HepG2 (cell line): ENCODE results near the gene HYOU1. TPM values are rescaled to one million over a fixed set of nuclear protein-coding genes. Genes with fewer than 3 reads are reported as not detected.

ENCODE experiments used
- GATA4 ChIP-seq: sonication (generic); IDR thresholded peaks from 2 replicates; pipeline ENCODE4 v1.6.1; 2016; ENCODE audit warnings: antibody characterized with exemption, low read depth, borderline replicate concordance
- MTA1 ChIP-seq: sonication (generic); formaldehyde crosslinking; IDR thresholded peaks from 2 replicates; pipeline ENCODE4 v1.4.0; 2020; ENCODE audit warnings: missing genetic modification reagents, mild to moderate bottlenecking, borderline replicate concordance
- PTBP1 ChIP-seq: fragments of 200-400 bp; formaldehyde crosslinking; IDR thresholded peaks from 2 replicates; pipeline ENCODE4 v1.6.1; 2018; ENCODE audit warnings: low read length, low read depth; ENCODE audit not compliant: poor library complexity, severe bottlenecking
- SNAI1 ChIP-seq: sonication (generic); formaldehyde crosslinking; IDR thresholded peaks from 2 replicates; pipeline ENCODE4 v1.5.0; 2020; ENCODE audit warnings: mild to moderate bottlenecking, missing genetic modification reagents, borderline replicate concordance
- SP140L ChIP-seq: sonication (generic); formaldehyde crosslinking; IDR thresholded peaks from 2 replicates; pipeline ENCODE4 v1.4.0; 2020; ENCODE audit warnings: missing genetic modification reagents, borderline replicate concordance
- ZFP36L2 ChIP-seq: sonication (generic); formaldehyde crosslinking; IDR thresholded peaks from 2 replicates; pipeline ENCODE4 v1.4.0; 2020; ENCODE audit warnings: missing genetic modification reagents
- ZKSCAN5 ChIP-seq: sonication (generic); formaldehyde crosslinking; IDR thresholded peaks from 2 replicates; pipeline ENCODE4 v1.5.1; 2020; ENCODE audit warnings: mild to moderate bottlenecking, missing genetic modification reagents
- ZNF101 ChIP-seq: sonication (generic); formaldehyde crosslinking; IDR thresholded peaks from 2 replicates; pipeline ENCODE4 v1.4.0; 2020; ENCODE audit warnings: mild to moderate bottlenecking, low read depth, missing genetic modification reagents, borderline replicate concordance
- ZNF136 ChIP-seq: sonication (generic); formaldehyde crosslinking; IDR thresholded peaks from 2 replicates; pipeline ENCODE4 v1.8.1; 2022; ENCODE audit warnings: low read depth, mild to moderate bottlenecking, moderate library complexity, missing genetic modification reagents
- ZNF703 ChIP-seq: sonication (generic); formaldehyde crosslinking; IDR thresholded peaks from 2 replicates; pipeline ENCODE4 v1.5.1; 2020; ENCODE audit warnings: missing genetic modification reagents, mild to moderate bottlenecking, moderate library complexity, borderline replicate concordance
- ZNF781 ChIP-seq: sonication (generic); formaldehyde crosslinking; IDR thresholded peaks from 2 replicates; pipeline ENCODE4 v1.5.1; 2020; ENCODE audit warnings: borderline replicate concordance, mild to moderate bottlenecking, missing genetic modification reagents; ENCODE audit errors: not compliant biosample characterization
- polyA plus RNA-seq, 8 experiments: library from polyadenylated mRNA; depleted of rRNA in 3 of 8; stranded (reverse) in 7 of 8; unstranded in 1 of 8; fragments of >200 nt; fragmentation: Illumina TruSeq in 4 of 8; extraction: Trizol in 4 of 8; gene quantifications; 2 replicates each; pipeline versions ENCODE4 v1.2.1 to v1.2.3, GENCODE V29; 2011 to 2016; ENCODE audit warnings: low read depth in 4 of 8, missing spikeins in 1 of 8, mixed read lengths in 1 of 8; ENCODE audit not compliant: insufficient read depth in 1 of 8
- total RNA-seq, 5 experiments: library from RNA; depleted of rRNA; stranded (reverse); fragments of >200 nt; fragmentation: Illumina TruSeq; extraction: Trizol; gene quantifications; 2 replicates each; pipeline ENCODE4 v1.2.3, GENCODE V29; 2016; ENCODE audit warnings: low read depth in 1 of 5
- TF ChIP-seq, protein P1 (sequence below): sonication (generic); formaldehyde crosslinking; IDR thresholded peaks from 2 replicates; pipeline ENCODE4 v1.4.0; 2020; ENCODE audit warnings: missing genetic modification reagents
- TF ChIP-seq, protein P2 (sequence below): sonication (generic); formaldehyde crosslinking; IDR thresholded peaks from 2 replicates; pipeline ENCODE4 v1.4.0; 2020; ENCODE audit warnings: missing genetic modification reagents
- TF ChIP-seq, protein P3 (sequence below): sonication (generic); formaldehyde crosslinking; IDR thresholded peaks from 2 replicates; pipeline ENCODE4 v1.4.0; 2020; ENCODE audit warnings: mild to moderate bottlenecking, missing genetic modification reagents
- TF ChIP-seq, protein P4 (sequence below): sonication (generic); formaldehyde crosslinking; IDR thresholded peaks from 2 replicates; pipeline ENCODE4 v1.5.1; 2020; ENCODE audit warnings: mild to moderate bottlenecking, missing genetic modification reagents, borderline replicate concordance
- TF ChIP-seq, protein P5 (sequence below): IDR thresholded peaks from 2 replicates; pipeline ENCODE4 v1.6.1; 2018; ENCODE audit warnings: missing genetic modification reagents

HYOU1 gene
- total and polyA plus RNA-seq, 2 of the 13 experiments (the other 11 are each of a cell fraction or from before 2014, with no cell fraction given) = 127 to 155 TPM

DNA sequence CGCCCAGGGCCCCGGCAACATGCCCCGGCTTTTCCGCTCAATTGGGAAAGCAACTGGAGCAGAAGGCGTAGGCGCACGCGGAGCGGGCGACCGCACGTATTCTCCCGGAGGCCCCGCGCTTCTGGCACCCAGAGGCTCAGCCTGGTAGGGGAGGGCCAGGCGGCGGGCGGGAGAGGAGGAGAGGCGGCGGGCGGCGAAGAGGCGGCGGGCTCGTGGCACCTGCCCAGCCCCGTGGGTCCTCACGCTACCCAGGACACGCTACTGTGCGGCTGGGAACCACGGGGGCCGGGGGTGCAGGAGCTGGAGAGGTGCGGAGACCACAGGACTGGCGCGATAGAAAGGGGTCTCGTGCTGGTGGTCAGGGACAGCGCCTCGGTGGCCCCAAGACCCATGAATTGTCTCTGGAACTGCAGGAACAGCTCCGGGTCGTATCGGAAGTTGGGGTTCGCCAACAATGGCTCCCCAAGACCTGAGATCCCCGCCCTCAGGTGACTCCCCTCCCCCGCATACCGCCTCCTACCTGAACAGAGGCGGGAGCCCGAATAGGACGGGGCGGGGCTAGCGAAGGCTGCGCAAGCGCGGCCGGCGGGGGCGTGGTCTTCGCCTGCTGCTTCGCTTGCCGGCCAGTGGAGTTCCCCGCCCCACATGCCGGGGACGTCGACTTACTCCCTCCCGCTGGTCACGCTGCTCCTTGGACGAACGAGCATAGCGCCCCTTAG, 26.5 kb downstream of the HYOU1 start, which contains the start of gene SLC37A4 (continued):
- TF ChIP-seq, protein P1, sequence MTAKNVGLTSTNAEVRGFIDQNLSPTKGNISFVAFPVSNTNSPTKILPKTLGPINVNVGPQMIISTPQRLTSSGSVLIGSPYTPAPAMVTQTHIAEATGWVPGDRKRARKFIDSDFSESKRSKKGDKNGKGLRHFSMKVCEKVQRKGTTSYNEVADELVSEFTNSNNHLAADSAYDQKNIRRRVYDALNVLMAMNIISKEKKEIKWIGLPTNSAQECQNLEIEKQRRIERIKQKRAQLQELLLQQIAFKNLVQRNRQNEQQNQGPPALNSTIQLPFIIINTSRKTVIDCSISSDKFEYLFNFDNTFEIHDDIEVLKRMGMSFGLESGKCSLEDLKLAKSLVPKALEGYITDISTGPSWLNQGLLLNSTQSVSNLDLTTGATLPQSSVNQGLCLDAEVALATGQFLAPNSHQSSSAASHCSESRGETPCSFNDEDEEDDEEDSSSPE (CRISPR knock-in tag) = peak; percentile 97
- TF ChIP-seq, protein P2, sequence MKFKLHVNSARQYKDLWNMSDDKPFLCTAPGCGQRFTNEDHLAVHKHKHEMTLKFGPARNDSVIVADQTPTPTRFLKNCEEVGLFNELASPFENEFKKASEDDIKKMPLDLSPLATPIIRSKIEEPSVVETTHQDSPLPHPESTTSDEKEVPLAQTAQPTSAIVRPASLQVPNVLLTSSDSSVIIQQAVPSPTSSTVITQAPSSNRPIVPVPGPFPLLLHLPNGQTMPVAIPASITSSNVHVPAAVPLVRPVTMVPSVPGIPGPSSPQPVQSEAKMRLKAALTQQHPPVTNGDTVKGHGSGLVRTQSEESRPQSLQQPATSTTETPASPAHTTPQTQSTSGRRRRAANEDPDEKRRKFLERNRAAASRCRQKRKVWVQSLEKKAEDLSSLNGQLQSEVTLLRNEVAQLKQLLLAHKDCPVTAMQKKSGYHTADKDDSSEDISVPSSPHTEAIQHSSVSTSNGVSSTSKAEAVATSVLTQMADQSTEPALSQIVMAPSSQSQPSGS (CRISPR knock-in tag) = peak; percentile 75
- TF ChIP-seq, protein P3, sequence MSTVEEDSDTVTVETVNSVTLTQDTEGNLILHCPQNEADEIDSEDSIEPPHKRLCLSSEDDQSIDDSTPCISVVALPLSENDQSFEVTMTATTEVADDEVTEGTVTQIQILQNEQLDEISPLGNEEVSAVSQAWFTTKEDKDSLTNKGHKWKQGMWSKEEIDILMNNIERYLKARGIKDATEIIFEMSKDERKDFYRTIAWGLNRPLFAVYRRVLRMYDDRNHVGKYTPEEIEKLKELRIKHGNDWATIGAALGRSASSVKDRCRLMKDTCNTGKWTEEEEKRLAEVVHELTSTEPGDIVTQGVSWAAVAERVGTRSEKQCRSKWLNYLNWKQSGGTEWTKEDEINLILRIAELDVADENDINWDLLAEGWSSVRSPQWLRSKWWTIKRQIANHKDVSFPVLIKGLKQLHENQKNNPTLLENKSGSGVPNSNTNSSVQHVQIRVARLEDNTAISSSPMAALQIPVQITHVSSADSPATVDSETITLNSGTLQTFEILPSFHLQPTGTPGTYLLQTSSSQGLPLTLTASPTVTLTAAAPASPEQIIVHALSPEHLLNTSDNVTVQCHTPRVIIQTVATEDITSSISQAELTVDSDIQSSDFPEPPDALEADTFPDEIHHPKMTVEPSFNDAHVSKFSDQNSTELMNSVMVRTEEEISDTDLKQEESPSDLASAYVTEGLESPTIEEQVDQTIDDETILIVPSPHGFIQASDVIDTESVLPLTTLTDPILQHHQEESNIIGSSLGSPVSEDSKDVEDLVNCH (CRISPR knock-in tag) = no peak; the same call in 1 of the 2 replicates
- TF ChIP-seq MTA1 = no peak
- TF ChIP-seq SP140L (CRISPR knock-in tag) = peak; percentile 59; the same call in 1 of the 2 replicates
- TF ChIP-seq ZKSCAN5 (CRISPR knock-in tag) = no peak
- TF ChIP-seq SNAI1 (CRISPR knock-in tag) = no peak
- TF ChIP-seq ZNF136 (CRISPR knock-in tag) = no peak
- no peak for TF ChIP-seq ZFP36L2 (CRISPR knock-in tag)
- TF ChIP-seq GATA4 = peak; percentile 65
- no peak for TF ChIP-seq PTBP1
- 0 out of 2 replicates have a peak, but pooled peaks have one; percentile 22 for TF ChIP-seq ZNF101
- TF ChIP-seq, protein P4, sequence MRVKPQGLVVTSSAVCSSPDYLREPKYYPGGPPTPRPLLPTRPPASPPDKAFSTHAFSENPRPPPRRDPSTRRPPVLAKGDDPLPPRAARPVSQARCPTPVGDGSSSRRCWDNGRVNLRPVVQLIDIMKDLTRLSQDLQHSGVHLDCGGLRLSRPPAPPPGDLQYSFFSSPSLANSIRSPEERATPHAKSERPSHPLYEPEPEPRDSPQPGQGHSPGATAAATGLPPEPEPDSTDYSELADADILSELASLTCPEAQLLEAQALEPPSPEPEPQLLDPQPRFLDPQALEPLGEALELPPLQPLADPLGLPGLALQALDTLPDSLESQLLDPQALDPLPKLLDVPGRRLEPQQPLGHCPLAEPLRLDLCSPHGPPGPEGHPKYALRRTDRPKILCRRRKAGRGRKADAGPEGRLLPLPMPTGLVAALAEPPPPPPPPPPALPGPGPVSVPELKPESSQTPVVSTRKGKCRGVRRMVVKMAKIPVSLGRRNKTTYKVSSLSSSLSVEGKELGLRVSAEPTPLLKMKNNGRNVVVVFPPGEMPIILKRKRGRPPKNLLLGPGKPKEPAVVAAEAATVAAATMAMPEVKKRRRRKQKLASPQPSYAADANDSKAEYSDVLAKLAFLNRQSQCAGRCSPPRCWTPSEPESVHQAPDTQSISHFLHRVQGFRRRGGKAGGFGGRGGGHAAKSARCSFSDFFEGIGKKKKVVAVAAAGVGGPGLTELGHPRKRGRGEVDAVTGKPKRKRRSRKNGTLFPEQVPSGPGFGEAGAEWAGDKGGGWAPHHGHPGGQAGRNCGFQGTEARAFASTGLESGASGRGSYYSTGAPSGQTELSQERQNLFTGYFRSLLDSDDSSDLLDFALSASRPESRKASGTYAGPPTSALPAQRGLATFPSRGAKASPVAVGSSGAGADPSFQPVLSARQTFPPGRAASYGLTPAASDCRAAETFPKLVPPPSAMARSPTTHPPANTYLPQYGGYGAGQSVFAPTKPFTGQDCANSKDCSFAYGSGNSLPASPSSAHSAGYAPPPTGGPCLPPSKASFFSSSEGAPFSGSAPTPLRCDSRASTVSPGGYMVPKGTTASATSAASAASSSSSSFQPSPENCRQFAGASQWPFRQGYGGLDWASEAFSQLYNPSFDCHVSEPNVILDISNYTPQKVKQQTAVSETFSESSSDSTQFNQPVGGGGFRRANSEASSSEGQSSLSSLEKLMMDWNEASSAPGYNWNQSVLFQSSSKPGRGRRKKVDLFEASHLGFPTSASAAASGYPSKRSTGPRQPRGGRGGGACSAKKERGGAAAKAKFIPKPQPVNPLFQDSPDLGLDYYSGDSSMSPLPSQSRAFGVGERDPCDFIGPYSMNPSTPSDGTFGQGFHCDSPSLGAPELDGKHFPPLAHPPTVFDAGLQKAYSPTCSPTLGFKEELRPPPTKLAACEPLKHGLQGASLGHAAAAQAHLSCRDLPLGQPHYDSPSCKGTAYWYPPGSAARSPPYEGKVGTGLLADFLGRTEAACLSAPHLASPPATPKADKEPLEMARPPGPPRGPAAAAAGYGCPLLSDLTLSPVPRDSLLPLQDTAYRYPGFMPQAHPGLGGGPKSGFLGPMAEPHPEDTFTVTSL (CRISPR knock-in tag) = no peak
- TF ChIP-seq ZNF703 (CRISPR knock-in tag) = no peak
- TF ChIP-seq, protein P5, sequence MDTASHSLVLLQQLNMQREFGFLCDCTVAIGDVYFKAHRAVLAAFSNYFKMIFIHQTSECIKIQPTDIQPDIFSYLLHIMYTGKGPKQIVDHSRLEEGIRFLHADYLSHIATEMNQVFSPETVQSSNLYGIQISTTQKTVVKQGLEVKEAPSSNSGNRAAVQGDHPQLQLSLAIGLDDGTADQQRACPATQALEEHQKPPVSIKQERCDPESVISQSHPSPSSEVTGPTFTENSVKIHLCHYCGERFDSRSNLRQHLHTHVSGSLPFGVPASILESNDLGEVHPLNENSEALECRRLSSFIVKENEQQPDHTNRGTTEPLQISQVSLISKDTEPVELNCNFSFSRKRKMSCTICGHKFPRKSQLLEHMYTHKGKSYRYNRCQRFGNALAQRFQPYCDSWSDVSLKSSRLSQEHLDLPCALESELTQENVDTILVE = peak; percentile 91
- no peak for TF ChIP-seq ZNF781 (CRISPR knock-in tag)
